HEK293 (cell line): Measurements from ENCODE around the gene MOK.

Experiments used
- MYNN ChIP-seq: fragments of 450-650 bp; formaldehyde crosslinking; IDR thresholded peaks from 2 replicates; pipeline ENCODE4 v1.5.1; 2016; ENCODE audit warnings: missing biosample characterization, missing genetic modification characterization, borderline replicate concordance
- MZF1 ChIP-seq: fragments of 450-650 bp; formaldehyde crosslinking; IDR thresholded peaks from 2 replicates; pipeline ENCODE4 v1.5.1; 2017; ENCODE audit warnings: missing biosample characterization, missing genetic modification characterization, borderline replicate concordance
- WT1 ChIP-seq: fragments of 450-650 bp; formaldehyde crosslinking; IDR thresholded peaks from 2 replicates; pipeline ENCODE4 v1.5.1; 2016; ENCODE audit warnings: missing biosample characterization, missing genetic modification characterization
- ZBTB17 ChIP-seq: fragments of 450-650 bp; formaldehyde crosslinking; IDR thresholded peaks from 2 replicates; pipeline ENCODE4 v1.5.1; 2016; ENCODE audit warnings: missing biosample characterization, missing genetic modification characterization
- ZBTB7A ChIP-seq: fragments of 450-650 bp; formaldehyde crosslinking; IDR thresholded peaks from 2 replicates; pipeline ENCODE4 v1.5.1; 2016; ENCODE audit warnings: low read depth, missing biosample characterization, missing genetic modification characterization
- ZFP69B ChIP-seq: fragments of 450-650 bp; formaldehyde crosslinking; IDR thresholded peaks from 2 replicates; pipeline ENCODE4 v1.5.1; 2016; ENCODE audit warnings: missing biosample characterization, missing genetic modification characterization
- ZNF121 ChIP-seq: fragments of 450-650 bp; formaldehyde crosslinking; IDR thresholded peaks from 2 replicates; pipeline ENCODE4 v1.5.1; 2016; ENCODE audit warnings: missing biosample characterization, missing genetic modification characterization
- ZNF274 ChIP-seq, 2 experiments: fragments of 200-500 bp in 1 of 2; fragments of 450-650 bp in 1 of 2; sonication (Bioruptor generic) in 1 of 2; formaldehyde crosslinking in 1 of 2; IDR thresholded peaks; 2 replicates each; pipeline versions ENCODE4 v1.5.1 to v1.6.1; 2014 to 2016; ENCODE audit warnings: borderline replicate concordance in 1 of 2, inconsistent platforms in 1 of 2, low read length in 1 of 2, missing biosample characterization in 1 of 2, missing genetic modification characterization in 1 of 2
- ZNF423 ChIP-seq: fragments of 450-650 bp; formaldehyde crosslinking; IDR thresholded peaks from 2 replicates; pipeline ENCODE4 v1.5.1; 2016; ENCODE audit warnings: missing biosample characterization, missing genetic modification characterization
- ZNF585B ChIP-seq: fragments of 450-650 bp; formaldehyde crosslinking; IDR thresholded peaks from 2 replicates; pipeline ENCODE4 v1.5.1; 2016; ENCODE audit warnings: missing biosample characterization, missing genetic modification characterization
- ZNF776 ChIP-seq: fragments of 450-650 bp; formaldehyde crosslinking; IDR thresholded peaks from 2 replicates; pipeline ENCODE4 v1.5.0; 2017; ENCODE audit warnings: missing biosample characterization, missing genetic modification characterization, borderline replicate concordance
- TF ChIP-seq, protein P1 (sequence below): fragments of 450-650 bp; formaldehyde crosslinking; IDR thresholded peaks from 2 replicates; pipeline ENCODE4 v1.5.1; 2016; ENCODE audit warnings: missing biosample characterization, missing genetic modification characterization
- TF ChIP-seq, protein P2 (sequence below): fragments of 450-650 bp; formaldehyde crosslinking; IDR thresholded peaks from 2 replicates; pipeline ENCODE4 v1.5.1; 2016; ENCODE audit warnings: missing biosample characterization, missing genetic modification characterization
- TF ChIP-seq, protein P3 (sequence below): fragments of 450-650 bp; formaldehyde crosslinking; IDR thresholded peaks from 2 replicates; pipeline ENCODE4 v1.5.1; 2016; ENCODE audit warnings: missing biosample characterization, missing genetic modification characterization, borderline replicate concordance

DNA sequence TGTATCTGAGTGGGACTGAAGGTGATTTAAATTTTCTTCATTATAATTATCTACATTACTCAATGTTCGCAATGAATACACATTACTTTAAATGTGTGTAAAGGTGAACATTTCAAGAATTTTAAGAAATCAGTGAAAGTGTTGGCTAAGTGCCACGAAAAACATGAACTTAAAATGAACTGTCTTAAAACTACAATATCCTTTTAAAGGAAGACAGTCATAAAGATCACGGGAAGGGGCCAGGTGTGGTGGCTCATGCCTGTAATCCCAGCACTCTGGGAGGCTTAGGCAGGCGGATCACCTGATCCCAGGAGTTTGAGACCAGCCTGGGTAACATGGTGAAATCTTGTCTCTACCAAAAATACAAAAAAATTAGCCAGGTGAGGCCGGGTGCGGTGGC is 11.2 kb downstream of the MOK start:
- TF ChIP-seq ZNF776 (tag by site-specific recombination) (no peak), MYNN (tag by site-specific recombination) (no peak), ZNF423 (no peak), ZFP69B (no peak), ZNF585B (tag by site-specific recombination) (no peak), ZBTB17 (tag by site-specific recombination) (no peak), ZNF121 (tag by site-specific recombination) (no peak), ZBTB7A (tag by site-specific recombination) (no peak), MZF1 (tag by site-specific recombination) (no peak), ZNF274 (IDR thresholded peaks at IDR 0.05; ENCODE audit: low read length) (no peak), ZNF274 (tag by site-specific recombination; IDR thresholded peaks at IDR 0.05; ENCODE audit: borderline replicate concordance) (no peak), WT1 (tag by site-specific recombination) (no peak)
- TF ChIP-seq, protein P1, sequence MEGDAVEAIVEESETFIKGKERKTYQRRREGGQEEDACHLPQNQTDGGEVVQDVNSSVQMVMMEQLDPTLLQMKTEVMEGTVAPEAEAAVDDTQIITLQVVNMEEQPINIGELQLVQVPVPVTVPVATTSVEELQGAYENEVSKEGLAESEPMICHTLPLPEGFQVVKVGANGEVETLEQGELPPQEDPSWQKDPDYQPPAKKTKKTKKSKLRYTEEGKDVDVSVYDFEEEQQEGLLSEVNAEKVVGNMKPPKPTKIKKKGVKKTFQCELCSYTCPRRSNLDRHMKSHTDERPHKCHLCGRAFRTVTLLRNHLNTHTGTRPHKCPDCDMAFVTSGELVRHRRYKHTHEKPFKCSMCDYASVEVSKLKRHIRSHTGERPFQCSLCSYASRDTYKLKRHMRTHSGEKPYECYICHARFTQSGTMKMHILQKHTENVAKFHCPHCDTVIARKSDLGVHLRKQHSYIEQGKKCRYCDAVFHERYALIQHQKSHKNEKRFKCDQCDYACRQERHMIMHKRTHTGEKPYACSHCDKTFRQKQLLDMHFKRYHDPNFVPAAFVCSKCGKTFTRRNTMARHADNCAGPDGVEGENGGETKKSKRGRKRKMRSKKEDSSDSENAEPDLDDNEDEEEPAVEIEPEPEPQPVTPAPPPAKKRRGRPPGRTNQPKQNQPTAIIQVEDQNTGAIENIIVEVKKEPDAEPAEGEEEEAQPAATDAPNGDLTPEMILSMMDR (tag by site-specific recombination): no peak
- TF ChIP-seq, protein P2, sequence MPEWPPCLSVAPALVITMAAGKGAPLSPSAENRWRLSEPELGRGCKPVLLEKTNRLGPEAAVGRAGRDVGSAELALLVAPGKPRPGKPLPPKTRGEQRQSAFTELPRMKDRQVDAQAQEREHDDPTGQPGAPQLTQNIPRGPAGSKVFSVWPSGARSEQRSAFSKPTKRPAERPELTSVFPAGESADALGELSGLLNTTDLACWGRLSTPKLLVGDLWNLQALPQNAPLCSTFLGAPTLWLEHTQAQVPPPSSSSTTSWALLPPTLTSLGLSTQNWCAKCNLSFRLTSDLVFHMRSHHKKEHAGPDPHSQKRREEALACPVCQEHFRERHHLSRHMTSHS (tag by site-specific recombination): no peak
- TF ChIP-seq, protein P3, sequence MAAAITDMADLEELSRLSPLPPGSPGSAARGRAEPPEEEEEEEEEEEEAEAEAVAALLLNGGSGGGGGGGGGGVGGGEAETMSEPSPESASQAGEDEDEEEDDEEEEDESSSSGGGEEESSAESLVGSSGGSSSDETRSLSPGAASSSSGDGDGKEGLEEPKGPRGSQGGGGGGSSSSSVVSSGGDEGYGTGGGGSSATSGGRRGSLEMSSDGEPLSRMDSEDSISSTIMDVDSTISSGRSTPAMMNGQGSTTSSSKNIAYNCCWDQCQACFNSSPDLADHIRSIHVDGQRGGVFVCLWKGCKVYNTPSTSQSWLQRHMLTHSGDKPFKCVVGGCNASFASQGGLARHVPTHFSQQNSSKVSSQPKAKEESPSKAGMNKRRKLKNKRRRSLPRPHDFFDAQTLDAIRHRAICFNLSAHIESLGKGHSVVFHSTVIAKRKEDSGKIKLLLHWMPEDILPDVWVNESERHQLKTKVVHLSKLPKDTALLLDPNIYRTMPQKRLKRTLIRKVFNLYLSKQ (tag by site-specific recombination): no peak
